GM23338 (cell line): ENCODE results near the gene CARD6. TPM values are rescaled to one million over a fixed set of nuclear protein-coding genes. Genes with fewer than 3 reads are reported as not detected.
"Not testable (repeated sequence)": the region's sequence is repeated elsewhere in the genome, so short reads cannot be mapped to it uniquely, and the experiment has no call there.

Experiments used
- ATAC-seq: fragments of 200-7000 bp; cut with Tn5 transposase; 3 replicates; pipeline ENCODE4 v1.9.1; 2020
- DNase-seq: peaks from one replicate; pipeline ENCODE4 v3.0.0-alpha.2; 2015; ENCODE audit warnings: low spot score
- H2AFZ ChIP-seq: fragments of 200-600 bp; sonication (generic); 2 replicates; pipeline ENCODE4 v1.8.0; 2016; ENCODE audit warnings: antibody characterized with exemption, mild to moderate bottlenecking, moderate library complexity
- H3F3A ChIP-seq: fragments of 200-600 bp; sonication (generic); replicated peaks from 2 replicates; pipeline ENCODE4 v1.8.0; 2017; ENCODE audit warnings: antibody characterized with exemption, mixed run types, low read depth
- H3K27ac ChIP-seq: fragments of 200-600 bp; sonication (generic); 2 replicates; pipeline ENCODE4 v1.6.1; 2016; ENCODE audit warnings: low read depth
- H3K27me3 ChIP-seq: fragments of 200-600 bp; sonication (generic); 2 replicates; pipeline ENCODE4 v1.8.0; 2016; ENCODE audit warnings: mild to moderate bottlenecking, mixed run types, moderate library complexity; ENCODE audit not compliant: insufficient read depth
- H3K36me3 ChIP-seq: fragments of 200-600 bp; sonication (generic); 2 replicates; pipeline ENCODE4 v1.8.0; 2016; ENCODE audit warnings: mild to moderate bottlenecking; ENCODE audit not compliant: insufficient read depth
- H3K4me1 ChIP-seq: fragments of 200-600 bp; sonication (generic); 2 replicates; pipeline ENCODE4 v1.8.0; 2016; ENCODE audit warnings: mild to moderate bottlenecking, moderate library complexity; ENCODE audit not compliant: insufficient read depth
- H3K4me2 ChIP-seq: fragments of 200-600 bp; sonication (generic); 2 replicates; pipeline ENCODE4 v1.7.1; 2017; ENCODE audit warnings: mixed run types
- H3K4me3 ChIP-seq: fragments of 200-600 bp; sonication (generic); 2 replicates; pipeline ENCODE4 v1.6.1; 2016; ENCODE audit warnings: mixed run types
- H3K79me2 ChIP-seq: fragments of 200-600 bp; sonication (generic); replicated peaks from 2 replicates; pipeline ENCODE4 v1.8.0; 2017; ENCODE audit warnings: mild to moderate bottlenecking; ENCODE audit not compliant: insufficient read depth
- H3K9me2 ChIP-seq: fragments of 200-600 bp; sonication (generic); 2 replicates; pipeline ENCODE4 v1.8.0; 2017; ENCODE audit not compliant: insufficient read depth
- H4K20me1 ChIP-seq: fragments of 200-600 bp; sonication (generic); replicated peaks from 2 replicates; pipeline ENCODE4 v1.8.0; 2017; ENCODE audit warnings: mild to moderate bottlenecking; ENCODE audit not compliant: insufficient read depth
- H3K27ac Mint-ChIP-seq: 2 replicates; pipeline ENCODE4 v1.8.0; 2020; ENCODE audit warnings: inconsistent platforms, mild to moderate bottlenecking, moderate library complexity, mixed read lengths
- H3K27me3 Mint-ChIP-seq: 3 replicates; pipeline ENCODE4 v1.8.0; 2022; ENCODE audit warnings: low read depth, mild to moderate bottlenecking, moderate library complexity, mixed read lengths, inconsistent platforms; ENCODE audit not compliant: insufficient read depth, poor library complexity
- H3K36me3 Mint-ChIP-seq: 3 replicates; pipeline ENCODE4 v1.8.0; 2021; ENCODE audit warnings: low read depth, mild to moderate bottlenecking, inconsistent platforms, moderate library complexity, mixed read lengths
- H3K4me1 Mint-ChIP-seq: 3 replicates; pipeline ENCODE4 v1.8.0; 2020; ENCODE audit warnings: mild to moderate bottlenecking, inconsistent platforms, mixed read lengths
- H3K4me3 Mint-ChIP-seq: 3 replicates; pipeline ENCODE4 v1.8.0; 2021; ENCODE audit warnings: moderate library complexity, mild to moderate bottlenecking, inconsistent platforms, mixed read lengths
- H3K9me3 Mint-ChIP-seq: 3 replicates; pipeline ENCODE4 v1.8.0; 2020; ENCODE audit warnings: moderate library complexity, mild to moderate bottlenecking, inconsistent platforms, mixed read lengths
- CREB1 ChIP-seq: fragments of 250-450 bp; sonication (Bioruptor Pico); IDR thresholded peaks from 2 replicates; pipeline ENCODE4 v1.5.0; 2020; ENCODE audit warnings: low read depth, mild to moderate bottlenecking, moderate library complexity
- EZH2 ChIP-seq: fragments of 200-600 bp; sonication (generic); IDR thresholded peaks from one replicate; pipeline ENCODE4 v1.8.0; 2017; ENCODE audit warnings: antibody characterized with exemption, mild to moderate bottlenecking, low read depth; ENCODE audit not compliant: unreplicated experiment
- EZH2phosphoT487 ChIP-seq: fragments of 200-600 bp; sonication (generic); IDR thresholded peaks from one replicate; pipeline ENCODE4 v1.8.1; 2018; ENCODE audit warnings: antibody characterized with exemption; ENCODE audit not compliant: unreplicated experiment
- JUNB ChIP-seq: IDR thresholded peaks from one replicate; pipeline ENCODE4 v1.6.1; 2016; ENCODE audit warnings: antibody characterized with exemption; ENCODE audit not compliant: unreplicated experiment
- POLR2AphosphoS5 ChIP-seq: IDR thresholded peaks from 2 replicates; pipeline ENCODE4 v1.6.1; 2016; ENCODE audit warnings: antibody characterized with exemption, low read depth
- STAT1 ChIP-seq: IDR thresholded peaks from one replicate; pipeline ENCODE4 v1.6.1; 2016; ENCODE audit warnings: antibody characterized with exemption; ENCODE audit not compliant: unreplicated experiment
- ZNF114 ChIP-seq: fragments of 250-450 bp; sonication (Bioruptor Pico); IDR thresholded peaks from 2 replicates; pipeline ENCODE4 v1.5.0; 2020; ENCODE audit warnings: mild to moderate bottlenecking, moderate library complexity
- ZNF331 ChIP-seq: fragments of 250-450 bp; sonication (Bioruptor Pico); IDR thresholded peaks from 2 replicates; pipeline ENCODE4 v1.5.0; 2020; ENCODE audit warnings: low read depth, mild to moderate bottlenecking, moderate library complexity
- polyA plus RNA-seq: library from polyadenylated mRNA; unstranded; fragments of >200 nt; fragmentation: Nextera tagmentation; extraction: Ambion mirVana; gene quantifications from 2 replicates; pipeline ENCODE4 v1.2.1, GENCODE V29; 2016
- total RNA-seq: library from RNA; depleted of rRNA; stranded (reverse); fragments of >200 nt; shearing (Covaris generic); gene quantifications from 2 replicates; pipeline ENCODE4 v1.2.3, GENCODE V29; 2014
- TF ChIP-seq, protein P1 (sequence below): IDR thresholded peaks from one replicate; pipeline ENCODE4 v1.6.1; 2018; ENCODE audit warnings: antibody characterized with exemption; ENCODE audit not compliant: unreplicated experiment
- TF ChIP-seq, protein P2 (sequence below): IDR thresholded peaks from 2 replicates; pipeline ENCODE4 v1.6.1; 2016; ENCODE audit warnings: antibody characterized with exemption
- TF ChIP-seq, protein P3 (sequence below), 2 experiments: fragments of 200-600 bp in 1 of 2; sonication (generic) in 1 of 2; conservative IDR thresholded peaks; 2 replicates each; pipeline versions ENCODE4 v1.5.1 to v1.6.1; 2016 to 2017; ENCODE audit warnings: antibody characterized with exemption in 2 of 2, low read depth in 2 of 2, mild to moderate bottlenecking in 2 of 2, moderate library complexity in 1 of 2

Gene CARD6
- total and polyA plus RNA-seq, 2 experiments from 2014 or later: 0.32 to 0.45 TPM

DNA sequence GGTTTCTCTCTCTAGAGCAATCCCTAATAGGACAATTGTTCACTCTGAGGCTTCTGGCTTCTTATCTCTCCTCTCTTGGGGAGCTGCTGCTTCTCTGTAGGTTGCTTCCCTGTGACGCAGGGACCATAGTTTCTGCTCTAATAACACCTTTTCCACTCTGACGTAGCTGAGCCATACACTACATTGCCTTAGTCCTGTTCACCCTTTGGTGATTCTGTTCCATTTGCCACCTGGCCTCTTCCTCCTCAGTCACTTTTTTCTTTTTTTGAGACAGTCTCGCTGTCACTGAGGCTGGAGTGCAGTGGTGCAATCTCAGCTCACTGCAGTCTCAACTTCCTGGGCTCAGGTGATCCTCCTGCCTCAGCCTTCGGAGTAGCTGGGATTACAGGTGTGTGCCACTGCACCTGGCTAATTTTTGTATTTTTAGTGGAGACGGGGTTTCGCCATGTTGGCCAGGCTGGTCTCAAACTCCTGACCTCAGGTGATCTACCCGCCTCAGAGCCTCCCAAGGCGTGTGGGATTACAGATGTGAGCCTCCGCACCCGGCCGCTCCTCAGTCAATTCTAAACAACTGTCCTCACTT, 15.6 kb upstream of the CARD6 start:
- H3K4me1 ChIP-seq, H2AFZ ChIP-seq, H3K4me3 Mint-ChIP-seq, H3K9me2 ChIP-seq, H3K4me3 ChIP-seq, H3K9me3 Mint-ChIP-seq, H3K4me2 ChIP-seq, H3K27me3 ChIP-seq: not testable (repeated sequence)
- DNase-seq (peak; percentile 45), ATAC-seq (peak; percentile 33)
- peaks cover 13% of the 10 kb centered on the region; the same call in 2 of the 3 replicates for H3K4me1 Mint-ChIP-seq
- H3F3A ChIP-seq: peaks cover 42% of the 10 kb centered on the region
- peaks cover 53% of the 10 kb centered on the region for H3K36me3 Mint-ChIP-seq
- peaks cover 18% of the 10 kb centered on the region for H3K79me2 ChIP-seq
- TF ChIP-seq POLR2AphosphoS5: peak; percentile 70
- peaks cover 46% of the 10 kb centered on the region for H3K36me3 ChIP-seq
- H3K27ac Mint-ChIP-seq: peak overlapping the region; percentile 58; the same call in 1 of the 2 replicates
- H4K20me1 ChIP-seq: peaks cover 35% of the 10 kb centered on the region
- H3K27ac ChIP-seq: peak overlapping the region; percentile 94
- peaks cover 23% of the 10 kb centered on the region for H3K27me3 Mint-ChIP-seq

- Histone ChIP-seq H2AFZ (no peak overlapping the region), H3K4me3 (no peak overlapping the region), H3K36me3 (peaks cover 57% of the 10 kb centered on the region), H3K4me1 (no peaks in the 10 kb centered on the region), H3F3A (peaks cover 53% of the 10 kb centered on the region), H3K4me2 (no peak overlapping the region), H3K27ac (peak overlapping the region; percentile 94), H3K27me3 (no peaks in the 10 kb centered on the region), H4K20me1 (peaks cover 46% of the 10 kb centered on the region), H3K9me2 (no peaks in the 10 kb centered on the region), H3K79me2 (peaks cover 29% of the 10 kb centered on the region)
- Mint-ChIP-seq H3K9me3 (no peaks in the 10 kb centered on the region; the same call in 2 of the 3 replicates), H3K4me1 (peaks cover 18% of the 10 kb centered on the region; the same call in 2 of the 3 replicates), H3K27me3 (peaks cover 26% of the 10 kb centered on the region), H3K27ac (peak overlapping the region; percentile 69), H3K4me3 (no peak overlapping the region), H3K36me3 (peaks cover 64% of the 10 kb centered on the region)
- ATAC-seq: no peak; the same call in 2 of the 3 replicates
- DNase-seq: no peak
- TF ChIP-seq, protein P1, sequence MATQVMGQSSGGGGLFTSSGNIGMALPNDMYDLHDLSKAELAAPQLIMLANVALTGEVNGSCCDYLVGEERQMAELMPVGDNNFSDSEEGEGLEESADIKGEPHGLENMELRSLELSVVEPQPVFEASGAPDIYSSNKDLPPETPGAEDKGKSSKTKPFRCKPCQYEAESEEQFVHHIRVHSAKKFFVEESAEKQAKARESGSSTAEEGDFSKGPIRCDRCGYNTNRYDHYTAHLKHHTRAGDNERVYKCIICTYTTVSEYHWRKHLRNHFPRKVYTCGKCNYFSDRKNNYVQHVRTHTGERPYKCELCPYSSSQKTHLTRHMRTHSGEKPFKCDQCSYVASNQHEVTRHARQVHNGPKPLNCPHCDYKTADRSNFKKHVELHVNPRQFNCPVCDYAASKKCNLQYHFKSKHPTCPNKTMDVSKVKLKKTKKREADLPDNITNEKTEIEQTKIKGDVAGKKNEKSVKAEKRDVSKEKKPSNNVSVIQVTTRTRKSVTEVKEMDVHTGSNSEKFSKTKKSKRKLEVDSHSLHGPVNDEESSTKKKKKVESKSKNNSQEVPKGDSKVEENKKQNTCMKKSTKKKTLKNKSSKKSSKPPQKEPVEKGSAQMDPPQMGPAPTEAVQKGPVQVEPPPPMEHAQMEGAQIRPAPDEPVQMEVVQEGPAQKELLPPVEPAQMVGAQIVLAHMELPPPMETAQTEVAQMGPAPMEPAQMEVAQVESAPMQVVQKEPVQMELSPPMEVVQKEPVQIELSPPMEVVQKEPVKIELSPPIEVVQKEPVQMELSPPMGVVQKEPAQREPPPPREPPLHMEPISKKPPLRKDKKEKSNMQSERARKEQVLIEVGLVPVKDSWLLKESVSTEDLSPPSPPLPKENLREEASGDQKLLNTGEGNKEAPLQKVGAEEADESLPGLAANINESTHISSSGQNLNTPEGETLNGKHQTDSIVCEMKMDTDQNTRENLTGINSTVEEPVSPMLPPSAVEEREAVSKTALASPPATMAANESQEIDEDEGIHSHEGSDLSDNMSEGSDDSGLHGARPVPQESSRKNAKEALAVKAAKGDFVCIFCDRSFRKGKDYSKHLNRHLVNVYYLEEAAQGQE: no peak
- TF ChIP-seq EZH2phosphoT487 (no peak), STAT1 (no peak), POLR2AphosphoS5 (no peak), ZNF331 (CRISPR knock-in tag) (no peak), CREB1 (CRISPR knock-in tag) (no peak), JUNB (no peak), EZH2 (no peak), ZNF114 (CRISPR knock-in tag) (no peak)
- TF ChIP-seq, protein P2, sequence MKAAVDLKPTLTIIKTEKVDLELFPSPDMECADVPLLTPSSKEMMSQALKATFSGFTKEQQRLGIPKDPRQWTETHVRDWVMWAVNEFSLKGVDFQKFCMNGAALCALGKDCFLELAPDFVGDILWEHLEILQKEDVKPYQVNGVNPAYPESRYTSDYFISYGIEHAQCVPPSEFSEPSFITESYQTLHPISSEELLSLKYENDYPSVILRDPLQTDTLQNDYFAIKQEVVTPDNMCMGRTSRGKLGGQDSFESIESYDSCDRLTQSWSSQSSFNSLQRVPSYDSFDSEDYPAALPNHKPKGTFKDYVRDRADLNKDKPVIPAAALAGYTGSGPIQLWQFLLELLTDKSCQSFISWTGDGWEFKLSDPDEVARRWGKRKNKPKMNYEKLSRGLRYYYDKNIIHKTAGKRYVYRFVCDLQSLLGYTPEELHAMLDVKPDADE: no peak
- TF ChIP-seq, protein P3, sequence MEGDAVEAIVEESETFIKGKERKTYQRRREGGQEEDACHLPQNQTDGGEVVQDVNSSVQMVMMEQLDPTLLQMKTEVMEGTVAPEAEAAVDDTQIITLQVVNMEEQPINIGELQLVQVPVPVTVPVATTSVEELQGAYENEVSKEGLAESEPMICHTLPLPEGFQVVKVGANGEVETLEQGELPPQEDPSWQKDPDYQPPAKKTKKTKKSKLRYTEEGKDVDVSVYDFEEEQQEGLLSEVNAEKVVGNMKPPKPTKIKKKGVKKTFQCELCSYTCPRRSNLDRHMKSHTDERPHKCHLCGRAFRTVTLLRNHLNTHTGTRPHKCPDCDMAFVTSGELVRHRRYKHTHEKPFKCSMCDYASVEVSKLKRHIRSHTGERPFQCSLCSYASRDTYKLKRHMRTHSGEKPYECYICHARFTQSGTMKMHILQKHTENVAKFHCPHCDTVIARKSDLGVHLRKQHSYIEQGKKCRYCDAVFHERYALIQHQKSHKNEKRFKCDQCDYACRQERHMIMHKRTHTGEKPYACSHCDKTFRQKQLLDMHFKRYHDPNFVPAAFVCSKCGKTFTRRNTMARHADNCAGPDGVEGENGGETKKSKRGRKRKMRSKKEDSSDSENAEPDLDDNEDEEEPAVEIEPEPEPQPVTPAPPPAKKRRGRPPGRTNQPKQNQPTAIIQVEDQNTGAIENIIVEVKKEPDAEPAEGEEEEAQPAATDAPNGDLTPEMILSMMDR (conservative IDR thresholded peaks at IDR 0.05; ENCODE audit: low read depth in 2 of 2): no peak
These were observed 14.5 kb upstream of the CARD6 start for GRCh38 chr5:40826489-40827187.
